DMS114 treated with DMSO at 0.1 percent for 48 hours (cell line): ENCODE results near the gene DPP6.
"Not testable (repeated sequence)": the region's sequence is repeated elsewhere in the genome, so short reads cannot be mapped to it uniquely, and the experiment has no call there.

Source experiments
- DNase-seq: peaks from one replicate; lab custom pipeline; 2025; ENCODE audit not compliant: unreplicated experiment; lab: John Stamatoyannopoulos, UW

DPP6 gene

GRCh38 chr7:154646126-154647013 lies 594.2 kb downstream of the DPP6 start:
- no peak for DNase-seq

DNA sequence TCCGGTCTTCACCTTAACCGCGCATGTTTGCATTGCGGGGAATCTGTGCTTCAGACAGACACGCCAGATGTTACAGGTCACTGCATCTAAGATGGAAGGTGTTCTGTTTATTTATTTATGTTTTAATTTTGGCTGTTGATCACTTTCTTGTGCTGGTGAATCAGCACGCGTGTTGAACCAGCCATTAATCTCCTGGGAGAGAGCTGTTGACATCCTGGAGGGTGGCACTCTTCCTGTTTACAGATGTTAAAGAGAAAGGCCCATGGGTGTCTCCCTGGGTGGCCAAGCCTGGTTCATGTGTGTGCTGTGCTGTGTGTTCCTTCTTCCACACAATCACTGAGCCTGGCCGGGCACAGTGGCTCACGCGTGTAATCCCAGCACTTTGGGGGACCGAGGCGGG lies 595.4 kb downstream of the DPP6 start:
- no peak for DNase-seq

DNA sequence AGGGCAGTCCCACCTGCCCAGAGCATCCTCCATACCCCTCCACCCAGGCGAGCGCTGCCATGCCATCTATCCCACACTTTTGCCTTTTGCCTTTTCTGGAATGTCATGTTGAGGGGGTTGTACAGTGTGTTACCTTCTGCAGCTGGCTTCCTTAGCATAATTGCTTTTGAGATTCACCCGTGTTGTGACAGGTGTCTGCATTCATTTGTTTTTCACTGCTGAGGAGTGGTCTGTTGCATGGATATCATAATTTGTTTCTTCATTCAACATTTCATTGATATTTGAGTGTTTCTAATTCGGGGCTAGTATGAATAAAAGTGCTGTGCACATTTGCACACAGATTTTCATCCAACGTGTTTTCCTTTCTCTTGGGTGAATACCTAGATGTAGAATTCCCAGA lies 596.8 kb downstream of the DPP6 start:
- DNase-seq = no peak

DNA sequence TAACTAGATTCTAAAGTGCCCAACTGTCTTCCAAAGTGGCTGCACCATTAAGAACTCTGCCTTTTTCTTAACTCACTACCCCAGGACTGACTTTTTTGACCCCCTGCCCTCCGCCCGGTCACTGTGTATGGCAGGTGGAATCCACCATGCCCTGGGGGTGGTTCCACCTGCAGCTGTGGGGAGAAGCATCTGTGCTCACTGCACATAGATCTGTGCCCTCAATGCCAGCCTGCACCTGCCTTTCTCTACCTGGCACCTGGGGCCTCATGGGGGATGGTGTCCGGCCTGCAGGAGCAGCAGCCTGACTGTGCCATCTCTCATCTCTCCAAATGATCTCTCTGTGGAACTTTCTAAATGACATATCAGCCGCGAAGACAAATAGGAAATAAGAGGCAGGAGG lies 597.2 kb downstream of the DPP6 start:
- no peak for DNase-seq

DNA sequence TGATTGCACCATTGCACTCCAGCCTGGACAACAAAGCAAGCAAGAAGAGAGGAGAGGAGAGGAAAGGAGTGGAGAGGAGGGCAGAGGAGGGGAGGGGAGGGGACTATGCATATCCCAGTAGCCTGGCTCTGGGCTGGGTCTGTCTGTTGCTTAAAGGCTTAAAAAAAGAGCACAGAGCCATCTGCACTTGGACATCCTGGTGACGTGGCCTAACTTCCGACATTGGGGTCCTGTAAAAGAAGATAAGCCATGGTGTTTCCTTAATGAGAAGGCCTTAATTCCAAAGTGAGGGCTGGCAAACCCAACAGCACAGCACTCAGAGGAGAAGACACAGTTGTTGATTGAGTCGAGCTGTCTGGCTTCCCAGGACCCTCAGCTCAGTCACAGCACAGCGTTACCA lies 598.1 kb downstream of the DPP6 start:
- DNase-seq = no peak

GRCh38 chr7:154651501-154651900 lies 599.3 kb downstream of the DPP6 start:
- no peak for DNase-seq

GRCh38 chr7:154652564-154652963 lies 600.4 kb downstream of the DPP6 start:
- no peak for DNase-seq

DNA sequence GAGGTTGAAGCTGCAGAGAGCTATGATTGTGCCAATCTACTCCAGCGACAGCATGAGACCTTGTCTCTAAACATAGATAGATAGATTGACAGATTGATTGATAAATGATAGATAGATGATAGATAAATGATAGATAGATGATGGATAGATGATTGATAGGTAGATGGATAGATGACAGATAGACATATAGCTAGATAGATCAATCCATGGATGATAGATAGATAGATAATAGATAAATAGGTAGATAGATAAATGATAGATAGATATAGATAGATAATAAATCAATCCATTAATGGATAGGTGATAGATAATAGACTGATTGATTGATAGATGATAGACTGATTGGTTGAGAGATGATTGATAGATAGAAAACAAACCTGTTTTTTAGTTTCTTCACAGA lies 601.1 kb downstream of the DPP6 start:
- DNase-seq = no peak

GRCh38 chr7:154656618-154657017 lies 604.4 kb downstream of the DPP6 start:
- DNase-seq = no peak

DNA sequence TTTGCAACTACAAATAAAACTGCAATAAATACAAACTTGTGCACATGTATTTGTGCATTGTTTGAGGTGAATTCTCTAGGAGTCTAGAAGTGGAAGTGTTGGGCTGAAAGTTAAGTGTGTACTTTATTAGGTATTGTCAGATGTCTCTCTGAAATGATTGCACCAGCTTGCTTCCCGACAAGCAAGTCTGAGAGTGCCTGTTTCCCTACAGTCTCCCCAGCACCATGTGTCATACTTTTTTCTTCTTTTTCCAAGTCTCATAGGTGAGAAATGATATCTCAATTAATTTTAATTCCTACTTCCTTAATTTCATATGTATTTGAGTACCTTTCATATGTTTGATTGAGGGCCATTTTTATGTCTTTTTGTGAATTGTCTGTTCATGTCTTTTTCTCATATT lies 614.6 kb downstream of the DPP6 start:
- DNase-seq = no peak

- no peak for DNase-seq
Measured at GRCh38 chr7:154672659-154673415, 620.6 kb downstream of the DPP6 start.

DNA sequence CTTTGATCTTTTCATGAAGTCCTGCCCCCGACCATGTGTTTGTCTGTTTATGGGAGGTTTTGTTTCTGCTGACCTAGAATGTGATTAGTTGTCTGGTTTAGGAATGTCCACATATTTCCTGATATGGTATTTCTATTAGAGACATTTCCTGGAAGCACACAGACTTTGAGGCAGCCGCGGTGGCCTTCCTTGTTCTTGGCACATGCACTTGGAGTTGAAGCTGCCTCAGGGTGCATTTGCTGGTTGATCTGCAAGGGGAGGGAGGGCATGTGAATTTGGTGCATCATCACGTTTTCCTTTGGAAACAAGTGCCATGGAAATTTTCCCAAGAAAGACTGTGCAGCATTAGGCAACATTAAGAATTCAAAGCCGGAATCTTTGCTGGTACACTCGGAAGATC lies 622.0 kb downstream of the DPP6 start:
- no peak for DNase-seq

- DNase-seq = no peak
Measured at GRCh38 chr7:154675560-154675959, 623.4 kb downstream of the DPP6 start.

DNA sequence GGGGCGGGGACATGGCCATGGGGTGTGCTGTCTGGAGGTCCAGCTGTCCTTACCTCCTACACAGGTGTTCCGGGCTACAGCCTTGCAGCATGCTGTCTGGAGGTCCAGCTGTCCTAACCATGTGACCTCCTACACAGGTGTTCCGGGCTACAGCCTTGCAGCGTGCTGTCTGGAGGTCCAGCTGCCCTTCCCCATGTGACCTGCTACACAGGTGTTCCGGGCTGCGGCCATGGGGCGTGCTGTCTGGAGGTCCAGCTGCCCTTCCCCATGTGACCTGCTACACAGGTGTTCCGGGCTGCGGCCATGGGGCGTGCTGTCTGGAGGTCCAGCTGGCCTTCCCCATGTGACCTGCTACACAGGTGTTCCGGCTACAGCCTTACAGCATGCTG lies 623.8 kb downstream of the DPP6 start:
- not testable (repeated sequence) for DNase-seq

DNA sequence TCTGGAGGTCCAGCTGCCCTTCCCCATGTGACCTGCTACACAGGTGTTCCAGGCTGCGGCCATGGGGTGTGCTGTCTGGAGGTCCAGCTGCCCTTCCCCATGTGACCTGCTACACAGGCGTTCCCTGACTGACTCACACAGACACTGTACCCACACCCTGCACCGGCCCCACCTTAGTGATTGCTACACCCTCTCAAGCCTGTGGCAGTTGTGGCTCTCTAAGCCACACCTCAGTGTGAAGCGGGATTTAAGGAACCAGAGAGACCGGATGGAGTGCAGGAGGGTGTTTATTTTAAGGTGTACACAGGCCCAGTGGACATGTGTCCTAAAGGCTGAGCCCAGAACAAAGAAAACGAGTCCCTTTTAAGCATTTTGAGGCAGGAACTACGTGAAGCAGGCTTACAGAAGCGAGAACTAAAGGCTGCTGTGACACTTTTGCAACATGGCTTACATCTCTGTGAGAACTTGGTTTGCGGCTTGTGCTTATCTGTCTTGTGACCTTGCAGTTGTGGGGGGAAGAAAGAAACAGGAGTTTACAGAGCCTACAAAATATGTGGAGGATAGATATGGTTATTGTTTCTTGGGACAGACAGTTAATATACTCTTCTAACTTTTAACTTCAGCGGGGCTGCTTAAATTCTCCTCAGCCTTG lies 624.4 kb downstream of the DPP6 start:
- no peak for DNase-seq

GRCh38 chr7:154677454-154677853 lies 625.3 kb downstream of the DPP6 start:
- no peak for DNase-seq

DNA sequence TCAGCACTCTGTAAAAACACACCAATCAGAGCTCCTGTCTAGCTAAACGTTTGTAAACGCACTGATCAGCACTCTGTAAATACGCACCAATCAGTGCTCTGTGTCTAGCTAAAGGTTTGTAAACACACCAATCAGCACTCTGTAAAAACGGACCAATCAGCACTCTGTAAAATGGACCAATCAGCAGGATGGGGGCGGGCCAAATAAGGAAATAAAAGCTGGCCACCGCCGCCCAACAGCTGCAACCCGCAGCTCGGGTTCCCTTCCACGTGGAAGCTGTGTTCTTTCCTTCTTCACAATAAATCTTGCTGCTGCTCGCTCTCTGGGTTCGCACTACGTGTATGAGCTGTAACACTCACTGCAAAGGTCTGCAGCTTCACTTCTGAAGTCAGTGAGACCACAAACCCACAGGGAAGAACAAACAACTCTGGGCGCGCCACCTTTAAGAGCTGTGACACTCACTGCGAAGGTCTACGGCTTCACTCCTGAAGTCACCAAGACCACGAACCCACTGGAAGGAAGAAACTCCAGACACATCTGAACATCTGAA lies 625.9 kb downstream of the DPP6 start:
- DNase-seq = not testable (repeated sequence)

- no peak for DNase-seq
Measured at GRCh38 chr7:154679379-154680053, 627.3 kb downstream of the DPP6 start.

DNA sequence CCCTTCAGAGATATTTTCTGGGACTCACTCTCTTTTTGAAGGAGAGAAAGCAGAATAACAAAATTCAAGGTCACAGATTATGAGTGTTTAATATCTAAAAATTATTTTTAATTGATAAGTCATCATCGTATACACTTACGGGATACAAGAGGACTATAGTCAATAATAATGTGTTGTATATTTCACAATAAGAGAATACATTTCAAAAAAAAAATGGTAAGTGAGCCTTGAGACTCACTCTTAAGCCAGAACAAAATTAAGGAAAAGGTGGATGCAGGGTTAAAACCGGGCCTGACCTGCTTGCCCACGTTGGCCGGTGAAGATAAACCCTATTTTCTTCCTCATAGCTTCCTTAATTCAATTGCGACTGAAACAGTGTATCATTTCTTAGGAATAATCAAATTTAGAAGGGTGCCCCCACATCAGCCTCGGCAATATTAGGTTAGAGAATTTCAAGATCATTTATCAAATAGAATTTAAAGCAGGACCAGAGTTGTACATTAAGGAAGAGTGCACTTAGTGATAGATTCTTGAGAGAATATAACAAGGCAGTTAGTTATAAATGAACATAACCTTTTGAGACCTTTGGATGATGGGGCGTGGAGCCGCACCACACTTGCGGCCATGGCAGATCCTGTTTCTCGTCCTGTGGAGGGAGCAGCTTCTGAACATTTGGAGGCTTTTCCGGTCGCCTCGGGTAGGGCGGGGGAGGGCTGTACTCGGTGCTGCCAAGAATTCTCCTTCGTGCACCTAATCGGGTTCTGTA lies 628.9 kb downstream of the DPP6 start:
- no peak for DNase-seq

DNA sequence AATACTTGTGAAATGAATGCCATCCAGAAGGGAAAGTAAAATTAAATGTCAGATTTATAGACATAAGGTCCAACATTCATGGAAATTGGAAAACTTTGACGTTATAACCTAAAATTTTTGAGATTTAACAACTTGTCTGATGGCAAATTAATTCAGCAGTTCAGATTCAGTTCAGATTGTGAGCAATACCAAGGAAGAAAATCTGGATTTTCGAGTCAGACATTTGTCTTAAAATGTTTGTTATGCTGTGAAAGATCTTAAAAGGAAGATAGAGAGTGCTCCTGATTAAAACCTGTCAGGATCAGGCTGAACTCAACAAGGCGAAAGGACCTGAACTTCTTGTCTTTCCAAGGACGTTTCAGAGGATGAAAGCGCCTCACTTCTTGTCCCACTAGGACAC lies 629.8 kb downstream of the DPP6 start:
- DNase-seq = no peak
